Trophoblast cell (in vitro differentiated cells and primary cell): ENCODE results near the gene SPOCK3.
A peak's percentile ranks its signal among the peaks of the same experiment; 100 is the strongest.

ENCODE experiments used
- DNase-seq, 2 donors: peaks; one replicate each; pipeline ENCODE4 v3.0.0-alpha.2; 2016
- H2AFZ ChIP-seq: 2 replicates; pipeline ENCODE4 v1.6.1; 2013; ENCODE audit warnings: low read length, moderate library complexity, mild to moderate bottlenecking; ENCODE audit not compliant: insufficient read depth, poor library complexity
- H2AK5ac ChIP-seq: 2 replicates; pipeline ENCODE4 v1.6.1; 2013; ENCODE audit warnings: mild to moderate bottlenecking, low read length
- H2BK120ac ChIP-seq: 2 replicates; pipeline ENCODE4 v1.6.1; 2013; ENCODE audit warnings: low read length, mild to moderate bottlenecking, moderate library complexity; ENCODE audit not compliant: insufficient read depth, poor library complexity
- H2BK12ac ChIP-seq: 2 replicates; pipeline ENCODE4 v1.6.1; 2013; ENCODE audit warnings: mild to moderate bottlenecking, low read length, moderate library complexity
- H2BK5ac ChIP-seq: 2 replicates; pipeline ENCODE4 v1.6.1; 2013; ENCODE audit warnings: low read length, low read depth, moderate library complexity, mild to moderate bottlenecking; ENCODE audit not compliant: poor library complexity
- H3K14ac ChIP-seq: 2 replicates; pipeline ENCODE4 v1.6.1; 2013; ENCODE audit warnings: mild to moderate bottlenecking, low read length
- H3K18ac ChIP-seq: 2 replicates; pipeline ENCODE4 v1.6.1; 2013; ENCODE audit warnings: mild to moderate bottlenecking, low read length
- H3K23ac ChIP-seq: 2 replicates; pipeline ENCODE4 v1.6.1; 2013; ENCODE audit warnings: low read length
- H3K27ac ChIP-seq: 2 replicates; pipeline ENCODE4 v1.5.1; 2013; ENCODE audit warnings: low read depth, mild to moderate bottlenecking, inconsistent platforms, low read length, moderate library complexity
- H3K27me3 ChIP-seq: 2 replicates; pipeline ENCODE4 v1.6.1; 2013; ENCODE audit warnings: inconsistent platforms, mild to moderate bottlenecking, low read length, moderate library complexity; ENCODE audit not compliant: insufficient read depth
- H3K36me3 ChIP-seq, 2 experiments: 1 replicate in 1 of 2; 2 replicates in 1 of 2; pipeline ENCODE4 v1.6.1; 2013; ENCODE audit warnings: low read length in 2 of 2, mild to moderate bottlenecking in 2 of 2, moderate library complexity in 1 of 2; ENCODE audit not compliant: insufficient read depth in 2 of 2, control insufficient read depth in 1 of 2
- H3K4ac ChIP-seq: 2 replicates; pipeline ENCODE4 v1.6.1; 2013; ENCODE audit warnings: low read depth, mild to moderate bottlenecking, low read length, moderate library complexity
- H3K4me1 ChIP-seq, 2 experiments: 1 replicate in 1 of 2; 2 replicates in 1 of 2; pipeline ENCODE4 v1.6.1; 2013; ENCODE audit warnings: low read length in 2 of 2, mild to moderate bottlenecking in 2 of 2, moderate library complexity in 1 of 2; ENCODE audit not compliant: insufficient read depth in 2 of 2, control insufficient read depth in 1 of 2
- H3K4me2 ChIP-seq: 2 replicates; pipeline ENCODE4 v1.6.1; 2013; ENCODE audit warnings: inconsistent platforms, mild to moderate bottlenecking, low read length, moderate library complexity
- H3K4me3 ChIP-seq: 2 replicates; pipeline ENCODE4 v1.5.1; 2013; ENCODE audit warnings: mild to moderate bottlenecking, low read depth, low read length, inconsistent platforms
- H3K79me1 ChIP-seq: one replicate; pipeline ENCODE4 v1.6.1; 2013; ENCODE audit warnings: low read length
- H3K79me2 ChIP-seq: 2 replicates; pipeline ENCODE4 v1.6.1; 2013; ENCODE audit warnings: low read length, mild to moderate bottlenecking; ENCODE audit not compliant: control insufficient read depth, insufficient read depth, poor library complexity
- H3K9ac ChIP-seq: 2 replicates; pipeline ENCODE4 v1.6.1; 2013; ENCODE audit warnings: mild to moderate bottlenecking, low read length
- H3K9me3 ChIP-seq: 2 replicates; pipeline ENCODE4 v1.6.1; 2013; ENCODE audit warnings: low read depth, mild to moderate bottlenecking, control low read depth, inconsistent platforms, low read length; ENCODE audit not compliant: insufficient read depth
- H4K12ac ChIP-seq: 2 replicates; pipeline ENCODE4 v1.6.1; 2013; ENCODE audit warnings: low read depth, mild to moderate bottlenecking, low read length, moderate library complexity
- H4K8ac ChIP-seq: 2 replicates; pipeline ENCODE4 v1.6.1; 2013; ENCODE audit warnings: low read depth, mild to moderate bottlenecking, low read length, moderate library complexity
- H4K91ac ChIP-seq: one replicate; pipeline ENCODE4 v1.6.1; 2013; ENCODE audit warnings: low read depth, mild to moderate bottlenecking, low read length, moderate library complexity
- WGBS: extraction: QIAGEN DNeasy Blood & Tissue Kit; methylation state at CpG from one replicate; pipeline ENCODE4 v1.1.7; 2013; ENCODE audit warnings: missing lambda C conversion rate; ENCODE audit not compliant: insufficient read length, insufficient coverage; ENCODE audit errors: extremely low coverage; 5-methylcytosine and 5-hydroxymethylcytosine counted together

The SPOCK3 gene

GRCh38 chr4:167025670-167026069 lies 208.6 kb downstream of the SPOCK3 start:
- Histone ChIP-seq H2AFZ (no peak overlapping the region), H3K23ac (no peak overlapping the region), H2AK5ac (no peak overlapping the region), H2BK5ac (no peak overlapping the region), H3K36me3 (no peaks in the 10 kb centered on the region), H3K4me1 (no peaks in the 10 kb centered on the region), H3K4ac (no peak overlapping the region), H3K27me3 (no peaks in the 10 kb centered on the region), H3K79me1 (no peaks in the 10 kb centered on the region), H4K8ac (no peak overlapping the region), H3K4me3 (no peak overlapping the region), H3K14ac (no peak overlapping the region), H3K9ac (no peak overlapping the region), H2BK12ac (no peak overlapping the region), H2BK120ac (no peak overlapping the region), H3K79me2 (no peaks in the 10 kb centered on the region), H4K91ac (no peak overlapping the region), H3K9me3 (no peaks in the 10 kb centered on the region), H4K12ac (no peak overlapping the region), H3K4me2 (no peak overlapping the region), H3K27ac (no peak overlapping the region), H3K18ac (no peak overlapping the region)
- WGBS, result 100% methylated on average over 1 of the region's 3 CpGs
- DNase-seq, result peak in 1 of 2 donors; percentile 3

DNA sequence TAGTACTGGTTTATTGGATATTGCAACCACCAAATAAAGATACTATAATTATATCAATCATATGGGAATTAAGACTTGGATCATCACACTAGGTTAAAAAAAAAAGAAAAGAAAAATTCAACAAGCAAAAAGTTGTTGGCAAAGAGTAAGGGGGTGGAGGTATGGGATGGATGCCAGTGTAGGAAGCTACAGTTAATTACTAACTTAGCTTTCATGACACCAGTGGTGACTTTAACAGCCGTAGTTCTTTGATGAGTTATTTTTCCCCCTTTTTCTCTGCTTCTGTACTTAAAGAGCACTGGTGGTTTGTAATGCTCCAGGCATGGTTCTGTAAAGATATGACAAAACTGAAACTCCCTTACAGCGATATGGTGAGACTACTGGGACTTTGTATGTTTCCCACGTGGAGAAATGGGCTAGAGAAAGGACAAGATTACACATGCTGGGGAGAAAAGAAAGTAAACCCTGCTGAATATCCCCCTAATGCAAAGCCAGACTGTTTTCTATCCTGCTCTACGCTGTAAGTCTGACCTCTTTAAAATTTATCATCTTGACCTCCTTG lies 210.8 kb downstream of the SPOCK3 start:
- WGBS, result no CpG with 5 or more reads among the region's 4 CpGs
- DNase-seq, result no peak

GRCh38 chr4:167021545-167022155 lies 212.6 kb downstream of the SPOCK3 start:
- no peaks in the 10 kb centered on the region for H3K79me2 ChIP-seq
- H4K91ac ChIP-seq, result no peak overlapping the region
- no peak overlapping the region for H3K4ac ChIP-seq
- H3K36me3 ChIP-seq, result no peaks in the 10 kb centered on the region
- DNase-seq, result peak; percentile 18 to 88
- no peak overlapping the region for H3K14ac ChIP-seq
- H3K23ac ChIP-seq, result no peak overlapping the region
- H4K8ac ChIP-seq, result no peak overlapping the region
- no peaks in the 10 kb centered on the region for H3K27me3 ChIP-seq
- no peak overlapping the region for H2BK5ac ChIP-seq
- no CpG with 5 or more reads among the region's 11 CpGs for WGBS
- no peaks in the 10 kb centered on the region for H3K9me3 ChIP-seq
- H3K27ac ChIP-seq, result no peak overlapping the region
- H3K9ac ChIP-seq, result no peak overlapping the region
- H4K12ac ChIP-seq, result no peak overlapping the region
- H3K4me1 ChIP-seq, result no peaks in the 10 kb centered on the region
- H3K4me2 ChIP-seq, result no peak overlapping the region
- no peak overlapping the region for H2AFZ ChIP-seq
- no peak overlapping the region for H3K4me3 ChIP-seq
- H2BK12ac ChIP-seq, result no peak overlapping the region
- no peaks in the 10 kb centered on the region for H3K79me1 ChIP-seq
- H2AK5ac ChIP-seq, result no peak overlapping the region
- no peak overlapping the region for H2BK120ac ChIP-seq
- H3K18ac ChIP-seq, result no peak overlapping the region

More for the DNA sequence above, 210.8 kb downstream of the SPOCK3 start:
- Histone ChIP-seq H2BK12ac (no peak overlapping the region), H2AFZ (no peak overlapping the region), H3K4me2 (no peak overlapping the region), H4K12ac (no peak overlapping the region), H3K4me3 (no peak overlapping the region), H3K27me3 (no peaks in the 10 kb centered on the region), H3K4ac (no peak overlapping the region), H4K8ac (no peak overlapping the region), H3K79me1 (no peaks in the 10 kb centered on the region), H3K9me3 (no peaks in the 10 kb centered on the region), H3K36me3 (no peaks in the 10 kb centered on the region), H3K27ac (no peak overlapping the region), H2BK120ac (no peak overlapping the region), H4K91ac (no peak overlapping the region), H3K9ac (no peak overlapping the region), H3K4me1 (no peaks in the 10 kb centered on the region), H3K79me2 (no peaks in the 10 kb centered on the region), H3K23ac (no peak overlapping the region), H3K14ac (no peak overlapping the region), H3K18ac (no peak overlapping the region), H2AK5ac (no peak overlapping the region), H2BK5ac (no peak overlapping the region)

DNA sequence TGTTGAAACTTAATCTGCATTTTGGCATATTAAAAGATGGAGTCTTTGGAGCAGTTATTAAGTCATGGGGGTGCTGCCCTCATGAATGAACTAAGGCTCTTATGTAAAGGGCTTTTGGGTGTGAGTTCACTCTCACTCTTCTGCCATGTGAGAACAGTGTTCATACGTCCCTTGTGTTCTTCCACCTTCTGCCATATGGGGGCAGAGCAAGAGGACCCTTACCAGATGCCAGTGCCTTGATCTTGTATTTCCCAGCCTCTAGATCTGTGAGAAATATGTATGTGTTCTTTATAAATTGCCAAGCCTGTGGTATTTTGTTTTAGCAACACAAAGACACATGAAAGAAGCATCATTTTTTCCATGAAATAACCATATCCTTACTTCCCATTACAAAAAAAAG lies 213.9 kb downstream of the SPOCK3 start:
- Histone ChIP-seq H3K9me3 (no peaks in the 10 kb centered on the region), H3K4me3 (no peak overlapping the region), H4K8ac (no peak overlapping the region), H2BK12ac (no peak overlapping the region), H3K4ac (no peak overlapping the region), H2AK5ac (no peak overlapping the region), H3K27ac (no peak overlapping the region), H2AFZ (no peak overlapping the region), H3K79me2 (no peaks in the 10 kb centered on the region), H2BK120ac (no peak overlapping the region), H4K91ac (no peak overlapping the region), H3K14ac (no peak overlapping the region), H3K36me3 (no peaks in the 10 kb centered on the region), H4K12ac (no peak overlapping the region), H2BK5ac (no peak overlapping the region), H3K4me1 (no peaks in the 10 kb centered on the region), H3K79me1 (no peaks in the 10 kb centered on the region), H3K23ac (no peak overlapping the region), H3K4me2 (no peak overlapping the region), H3K18ac (no peak overlapping the region), H3K9ac (no peak overlapping the region), H3K27me3 (no peaks in the 10 kb centered on the region)
- no peak for DNase-seq
- WGBS, result no CpG with 5 or more reads among the region's 1 CpG
